Activated T-helper 1 cell treated with Interleukin-2 at 50 U/mL for 16 hours (primary cell): Measurements from ENCODE around the gene RASA3.

Experiments
- DNase-seq: peaks from one replicate; pipeline ENCODE4 v3.0.0-alpha.2; 2020; ENCODE audit warnings: low read depth

The RASA3 gene

DNA sequence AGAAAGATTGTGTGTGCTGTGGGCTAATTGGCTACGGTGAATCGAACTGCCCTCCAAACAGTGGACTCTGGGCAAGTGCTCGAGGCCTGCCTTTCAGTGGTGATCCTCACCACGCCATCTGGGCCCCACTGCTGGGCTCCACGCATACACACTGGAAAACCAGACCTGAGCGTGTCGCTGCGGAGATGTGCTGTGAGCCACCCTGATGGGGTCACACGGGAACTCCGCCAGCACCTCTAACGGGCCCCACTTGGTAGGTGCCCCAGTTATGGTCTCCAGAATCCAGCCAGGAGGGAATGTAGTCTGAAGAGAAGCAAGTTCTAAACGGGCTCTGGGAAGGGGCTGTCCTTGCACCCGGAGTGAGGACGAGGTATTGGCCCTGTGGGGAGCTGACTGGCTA, 197.8 kb downstream of the RASA3 start:
- DNase-seq: no peak

DNA sequence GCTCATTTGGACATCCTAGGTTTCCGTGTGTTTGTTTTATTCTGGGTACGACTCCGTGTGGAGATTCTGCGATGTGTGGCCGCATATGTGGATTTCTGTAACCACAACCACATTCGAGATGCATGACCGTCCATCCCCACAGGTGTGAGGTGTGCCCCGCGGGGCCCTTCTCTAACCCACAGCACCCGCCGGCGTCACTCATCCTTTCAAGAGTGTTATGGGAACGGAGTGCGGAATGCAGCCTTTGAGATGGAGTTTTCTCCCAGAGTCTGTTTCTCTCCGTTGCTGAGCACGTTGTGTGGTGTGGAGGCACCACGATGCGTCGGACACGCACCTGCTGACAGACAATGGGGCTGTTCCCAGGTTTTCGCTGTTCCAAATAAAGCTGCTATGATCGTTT, 198.5 kb downstream of the RASA3 start:
- DNase-seq: no peak

DNA sequence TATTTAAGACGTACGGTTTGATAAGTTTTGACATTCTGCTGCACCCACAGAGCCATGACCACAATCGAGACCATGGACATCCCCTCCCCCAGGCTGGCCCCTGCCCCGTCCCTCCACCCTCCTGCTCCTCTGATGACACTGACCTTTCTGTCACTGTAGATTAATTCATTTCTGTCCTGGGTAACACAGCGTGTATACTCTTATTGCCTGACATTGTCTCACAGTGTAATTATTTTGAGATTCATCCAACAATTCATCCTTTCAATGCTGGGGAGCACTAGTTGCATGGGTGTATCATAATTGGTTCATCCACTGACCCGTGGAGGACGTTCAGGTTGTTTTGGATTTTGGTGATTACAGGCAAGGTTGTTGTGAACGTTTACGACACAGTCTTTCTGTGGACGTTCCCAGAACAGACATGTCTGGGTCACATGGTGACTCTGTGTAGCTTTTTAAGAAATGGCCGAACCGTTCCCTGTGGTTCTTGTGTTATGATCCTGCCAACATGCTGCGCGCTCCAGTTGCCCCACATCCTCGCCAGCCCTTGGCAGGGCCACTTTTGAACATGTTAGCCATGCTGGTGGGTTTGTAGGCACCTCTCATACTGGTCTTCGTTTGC, 200.5 kb downstream of the RASA3 start:
- DNase-seq: no peak

DNA sequence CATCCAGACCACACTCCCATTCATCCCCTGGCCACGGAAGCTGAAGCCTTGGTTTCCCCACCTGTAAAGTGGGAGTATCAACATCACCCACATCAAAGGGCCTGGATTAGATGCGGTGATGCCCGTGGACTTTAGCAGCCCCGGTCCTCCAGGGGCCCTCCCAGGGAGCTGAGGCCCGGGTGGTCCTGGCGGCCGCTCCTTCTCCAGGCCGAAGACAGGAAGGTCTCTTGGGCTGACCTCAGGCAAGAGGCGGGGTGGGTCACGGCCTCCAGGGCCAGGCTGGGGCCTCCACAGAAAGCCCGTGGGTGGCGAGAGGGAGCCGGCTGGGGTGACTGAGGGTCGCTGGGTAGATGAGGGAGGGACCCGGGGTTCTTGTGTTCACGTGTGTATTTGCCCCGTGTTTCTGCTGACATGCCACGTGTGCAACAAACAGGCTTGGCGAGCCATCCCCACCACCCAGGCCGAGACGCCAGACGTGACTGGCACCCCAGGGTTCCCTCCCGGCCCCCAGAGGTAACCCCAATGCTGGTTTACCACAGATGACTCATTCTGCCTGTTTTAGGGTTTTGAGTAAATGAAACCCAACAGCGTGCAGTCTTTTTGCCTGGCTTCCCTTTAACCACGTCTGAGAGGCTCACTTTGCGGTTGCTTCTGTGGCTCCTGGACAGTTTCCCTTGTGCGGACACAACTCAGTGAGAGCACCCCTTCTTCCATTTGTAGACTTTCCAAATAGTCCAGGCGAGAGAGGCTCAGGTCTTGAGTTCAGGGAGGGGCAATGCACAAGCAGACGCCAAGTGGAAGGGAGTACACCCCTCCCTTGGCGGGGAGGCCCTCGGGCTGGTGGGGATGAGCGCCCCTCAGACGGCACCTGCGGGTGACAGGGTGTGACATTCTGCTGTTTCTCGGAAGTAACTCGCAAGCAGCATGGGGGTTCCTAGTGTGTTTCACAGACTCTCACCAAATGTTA, 201.5 kb downstream of the RASA3 start:
- peak; percentile 41 for DNase-seq

DNA sequence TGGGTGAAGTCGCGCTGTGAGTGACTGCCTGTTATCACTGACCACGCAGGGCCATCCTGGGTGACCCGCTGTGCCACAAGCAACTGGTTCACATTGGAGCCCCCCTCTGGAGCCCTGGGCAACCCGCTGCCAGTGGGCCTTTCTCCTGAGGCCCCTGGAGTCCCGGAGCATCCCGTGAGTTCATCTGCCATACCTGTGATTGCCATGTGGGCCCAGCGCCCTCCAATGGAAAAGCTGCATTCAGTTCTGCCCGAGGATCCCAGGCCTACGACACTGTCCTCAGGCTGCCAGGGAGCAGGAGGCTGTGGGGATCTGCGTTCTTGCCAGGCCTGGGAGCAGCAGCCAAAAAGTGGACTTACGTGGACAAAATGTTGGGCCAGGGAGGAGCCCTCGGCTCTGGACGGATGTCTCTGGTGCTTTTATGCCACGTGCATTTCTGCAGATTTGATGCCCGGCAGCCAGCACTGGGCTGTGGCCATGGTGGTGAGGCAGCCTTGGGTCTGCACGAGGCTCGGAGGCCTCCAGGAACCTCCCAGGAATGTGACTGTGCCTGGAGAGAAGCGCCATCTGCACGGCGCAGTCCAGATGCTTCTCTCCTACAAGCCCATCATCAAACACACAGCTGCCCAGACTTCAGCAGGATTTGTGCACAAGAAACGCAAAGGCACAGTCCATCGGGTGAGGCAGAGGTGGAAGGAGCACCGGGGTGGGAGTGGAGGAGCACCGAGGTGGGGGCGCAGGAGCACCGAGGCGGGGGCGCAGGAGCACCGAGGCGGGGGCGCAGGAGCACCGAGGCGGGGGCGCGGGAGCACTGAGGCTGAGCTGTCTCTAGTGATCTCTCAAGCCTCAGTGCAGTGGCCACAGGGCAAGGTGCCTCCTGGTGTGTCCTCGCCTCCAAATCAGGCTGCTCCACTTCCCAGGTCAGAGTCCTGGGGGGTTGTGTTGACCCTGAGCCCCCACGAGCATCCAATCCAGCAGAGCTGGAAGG, 202.5 kb downstream of the RASA3 start:
- no peak for DNase-seq

DNA sequence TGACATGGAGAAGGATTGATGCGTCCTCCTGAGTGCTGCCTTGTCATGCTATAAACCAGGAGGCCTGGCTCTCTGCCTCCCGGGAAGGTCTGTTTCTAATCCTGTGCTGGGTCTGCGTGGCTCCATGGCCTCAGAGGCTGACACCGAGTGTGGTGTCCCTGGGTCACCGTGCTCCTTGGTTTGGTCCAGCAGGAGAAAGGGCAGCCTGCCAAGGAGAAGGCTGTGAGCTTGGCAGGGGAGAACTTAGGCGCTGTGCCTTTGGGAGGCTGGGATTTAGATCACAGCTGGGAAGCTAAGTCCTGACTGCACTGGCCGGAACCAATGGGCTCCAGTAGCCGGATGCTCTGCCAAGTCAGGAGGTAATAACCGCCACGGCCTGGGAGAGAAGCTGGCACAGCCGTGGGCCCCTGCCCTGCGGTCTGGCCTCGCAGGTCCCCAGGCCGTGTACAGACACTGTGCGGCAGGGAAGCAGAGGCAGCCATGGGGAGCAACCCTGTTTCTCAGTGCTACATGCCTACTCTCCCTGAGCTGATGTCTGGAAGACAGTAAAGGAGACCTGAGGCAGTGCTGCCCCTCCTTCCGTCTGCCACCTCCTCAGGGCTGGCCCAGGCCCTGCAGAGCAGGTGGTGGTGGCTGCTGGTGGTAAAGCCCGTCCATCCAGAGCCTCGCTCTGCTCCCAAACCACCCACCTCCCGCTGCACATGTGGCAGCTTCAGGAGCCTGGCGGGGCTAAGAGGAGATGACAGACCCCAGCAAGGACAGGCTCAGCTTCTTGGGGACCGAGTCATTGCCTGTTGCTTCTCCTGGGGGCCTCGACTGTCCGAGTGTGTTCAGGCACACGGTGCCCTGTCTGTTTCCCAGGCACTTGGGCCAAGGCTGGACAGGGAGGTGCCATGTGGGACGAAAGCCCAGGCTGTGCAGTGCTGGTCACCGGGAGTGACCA, 203.5 kb downstream of the RASA3 start:
- no peak for DNase-seq
